ENCODE measurements around the gene TMEM132A. TPM values are rescaled to one million over a fixed set of nuclear protein-coding genes. Genes with fewer than 3 reads are reported as not detected.

TMEM132A gene
- total and polyA plus RNA-seq, 2 donors (not counting 1 experiment from before 2014, with no cell fraction given): 6.9 to 13.2 TPM

- H2AFZ ChIP-seq (ENCODE audit: low read length): no peak overlapping the region
Observed at GRCh38 chr11:60950024-60950423, 25.8 kb downstream of the TMEM132A start.

GRCh38 chr11:60950933-60951605 lies 26.8 kb downstream of the TMEM132A start:
- H4K20me1 ChIP-seq (ENCODE audit: control insufficient read depth, extremely low read depth, insufficient read depth, low read length): no peaks in the 10 kb centered on the region
- peak overlapping the region; percentile 82 for H3K4me2 ChIP-seq (ENCODE audit: extremely low read depth, insufficient read depth, low read length)
- no peak for TF ChIP-seq EZH2 (IDR thresholded peaks at IDR 0.05; ENCODE audit: low read length, missing control alignments)
- TF ChIP-seq CTCF (conservative IDR thresholded peaks at IDR 0.05 in 1 of 2, IDR thresholded peaks at IDR 0.05 in 1 of 2; ENCODE audit: low read depth in 1 of 2, low read length in 2 of 2): no peak
- H3K9ac ChIP-seq (ENCODE audit: insufficient read depth, low read length): no peak overlapping the region
- no peaks in the 10 kb centered on the region for H3K79me2 ChIP-seq (ENCODE audit: control insufficient read depth, insufficient read depth, low read length)
- H3K27ac ChIP-seq (ENCODE audit: insufficient read depth, low read length): no peak overlapping the region
- H3K27me3 ChIP-seq (ENCODE audit: control insufficient read depth, insufficient read depth, low read length): no peaks in the 10 kb centered on the region
- peaks cover 2% of the 10 kb centered on the region for H3K4me1 ChIP-seq (ENCODE audit: control insufficient read depth, extremely low read depth, insufficient read depth, low read length)
- H2AFZ ChIP-seq (ENCODE audit: low read length): peak overlapping the region; percentile 83
- no peaks in the 10 kb centered on the region for H3K9me3 ChIP-seq (ENCODE audit: control insufficient read depth, insufficient read depth, low read depth, low read length)
- peak overlapping the region in 2 of 4 experiments; percentile 10 to 59 for H3K4me3 ChIP-seq (replicated peaks in 1 of 4; ENCODE audit: control extremely low read depth in 1 of 4, insufficient read depth in 1 of 4, low read depth in 3 of 4, low read length in 4 of 4)
- H3K36me3 ChIP-seq (ENCODE audit: control insufficient read depth, insufficient read depth, low read length): no peaks in the 10 kb centered on the region
- DNase-seq (ENCODE audit: low read depth in 2 of 2): peak in 1 of 2 donors; percentile 14

More at GRCh38 chr11:60950024-60950423, 25.8 kb downstream of the TMEM132A start:
- no peak for DNase-seq (ENCODE audit: low read depth in 2 of 2)
- Histone ChIP-seq H3K4me1 (ENCODE audit: control insufficient read depth, extremely low read depth, insufficient read depth, low read length) (peaks cover 2% of the 10 kb centered on the region), H3K9me3 (ENCODE audit: control insufficient read depth, insufficient read depth, low read depth, low read length) (no peaks in the 10 kb centered on the region), H3K36me3 (ENCODE audit: control insufficient read depth, insufficient read depth, low read length) (no peaks in the 10 kb centered on the region), H3K9ac (ENCODE audit: insufficient read depth, low read length) (no peak overlapping the region), H3K79me2 (ENCODE audit: control insufficient read depth, insufficient read depth, low read length) (no peaks in the 10 kb centered on the region), H4K20me1 (ENCODE audit: control insufficient read depth, extremely low read depth, insufficient read depth, low read length) (no peaks in the 10 kb centered on the region), H3K27ac (ENCODE audit: insufficient read depth, low read length) (no peak overlapping the region), H3K27me3 (ENCODE audit: control insufficient read depth, insufficient read depth, low read length) (no peaks in the 10 kb centered on the region), H3K4me3 (replicated peaks in 1 of 4; ENCODE audit: control extremely low read depth in 1 of 4, insufficient read depth in 1 of 4, low read depth in 3 of 4, low read length in 4 of 4) (peak overlapping the region in 1 of 4 experiments; percentile 59), H3K4me2 (ENCODE audit: extremely low read depth, insufficient read depth, low read length) (no peak overlapping the region)
- TF ChIP-seq CTCF (conservative IDR thresholded peaks at IDR 0.05 in 1 of 2, IDR thresholded peaks at IDR 0.05 in 1 of 2; ENCODE audit: low read depth in 1 of 2, low read length in 2 of 2): no peak
- no peak for TF ChIP-seq EZH2 (IDR thresholded peaks at IDR 0.05; ENCODE audit: low read length, missing control alignments)

GRCh38 chr11:60951606-60951903 lies 27.3 kb downstream of the TMEM132A start:
- Histone ChIP-seq H3K79me2 (ENCODE audit: control insufficient read depth, insufficient read depth, low read length) (no peaks in the 10 kb centered on the region), H3K27me3 (ENCODE audit: control insufficient read depth, insufficient read depth, low read length) (no peaks in the 10 kb centered on the region), H3K27ac (ENCODE audit: insufficient read depth, low read length) (peak overlapping the region; percentile 60), H3K9ac (ENCODE audit: insufficient read depth, low read length) (peak overlapping the region; percentile 59), H3K4me1 (ENCODE audit: control insufficient read depth, extremely low read depth, insufficient read depth, low read length) (peaks cover 2% of the 10 kb centered on the region), H3K4me2 (ENCODE audit: extremely low read depth, insufficient read depth, low read length) (peak overlapping the region; percentile 82), H3K9me3 (ENCODE audit: control insufficient read depth, insufficient read depth, low read depth, low read length) (no peaks in the 10 kb centered on the region), H2AFZ (ENCODE audit: low read length) (peak overlapping the region; percentile 83), H3K4me3 (replicated peaks in 1 of 4; ENCODE audit: control extremely low read depth in 1 of 4, insufficient read depth in 1 of 4, low read depth in 3 of 4, low read length in 4 of 4) (peak overlapping the region; percentile 49 to 59 (median 56)), H4K20me1 (ENCODE audit: control insufficient read depth, extremely low read depth, insufficient read depth, low read length) (no peaks in the 10 kb centered on the region), H3K36me3 (ENCODE audit: control insufficient read depth, insufficient read depth, low read length) (no peaks in the 10 kb centered on the region)
- DNase-seq (ENCODE audit: low read depth in 2 of 2): no peak
- TF ChIP-seq CTCF (conservative IDR thresholded peaks at IDR 0.05 in 1 of 2, IDR thresholded peaks at IDR 0.05 in 1 of 2; ENCODE audit: low read depth in 1 of 2, low read length in 2 of 2) (no peak), EZH2 (IDR thresholded peaks at IDR 0.05; ENCODE audit: low read length, missing control alignments) (no peak)
